Fibroblast of the aortic adventitia (primary cell): Measurements from ENCODE around the gene LST1. TPM values are rescaled to one million over a fixed set of nuclear protein-coding genes. Genes with fewer than 3 reads are reported as not detected.

Source experiments
- DNase-seq: peaks from one replicate; pipeline ENCODE4 v3.0.0-alpha.2; 2010; ENCODE audit warnings: low read depth
- H3K4me3 ChIP-seq: 2 replicates; pipeline ENCODE4 v1.5.1; 2011; ENCODE audit warnings: low read depth, mild to moderate bottlenecking, control low read depth, low read length, moderate library complexity
- total RNA-seq: library from RNA; depleted of rRNA; stranded (reverse); fragments of >200 nt; gene quantifications from 2 replicates; pipeline ENCODE4 v1.2.3, GENCODE V29; 2012; ENCODE audit warnings: low replicate concordance
- TF ChIP-seq, protein P1 (sequence below): IDR thresholded peaks from 2 replicates; pipeline ENCODE4 v1.5.1; 2011; ENCODE audit warnings: mild to moderate bottlenecking, low read length, control low read depth, inconsistent platforms; ENCODE audit not compliant: insufficient read depth

The LST1 gene
- total RNA-seq, 1 donor: not detected

DNA sequence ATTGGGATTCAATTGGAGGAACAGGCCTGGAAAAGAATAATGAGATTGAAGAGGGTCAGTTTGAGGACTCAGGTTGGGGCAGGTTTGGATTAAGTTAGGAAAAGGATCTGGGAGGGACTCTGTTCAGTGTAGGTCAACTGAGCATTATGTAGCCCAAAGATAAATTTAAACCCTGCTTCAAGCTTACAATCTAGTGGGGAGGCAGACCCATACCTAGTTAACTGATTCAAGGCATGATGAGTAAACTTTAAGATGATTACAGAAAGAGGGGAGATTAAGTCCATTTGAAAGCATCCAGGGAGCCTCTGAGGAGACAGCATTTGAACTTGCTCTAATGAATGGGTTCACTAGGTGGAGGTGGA is 25.4 kb upstream of the LST1 start:
- TF ChIP-seq, protein P1, sequence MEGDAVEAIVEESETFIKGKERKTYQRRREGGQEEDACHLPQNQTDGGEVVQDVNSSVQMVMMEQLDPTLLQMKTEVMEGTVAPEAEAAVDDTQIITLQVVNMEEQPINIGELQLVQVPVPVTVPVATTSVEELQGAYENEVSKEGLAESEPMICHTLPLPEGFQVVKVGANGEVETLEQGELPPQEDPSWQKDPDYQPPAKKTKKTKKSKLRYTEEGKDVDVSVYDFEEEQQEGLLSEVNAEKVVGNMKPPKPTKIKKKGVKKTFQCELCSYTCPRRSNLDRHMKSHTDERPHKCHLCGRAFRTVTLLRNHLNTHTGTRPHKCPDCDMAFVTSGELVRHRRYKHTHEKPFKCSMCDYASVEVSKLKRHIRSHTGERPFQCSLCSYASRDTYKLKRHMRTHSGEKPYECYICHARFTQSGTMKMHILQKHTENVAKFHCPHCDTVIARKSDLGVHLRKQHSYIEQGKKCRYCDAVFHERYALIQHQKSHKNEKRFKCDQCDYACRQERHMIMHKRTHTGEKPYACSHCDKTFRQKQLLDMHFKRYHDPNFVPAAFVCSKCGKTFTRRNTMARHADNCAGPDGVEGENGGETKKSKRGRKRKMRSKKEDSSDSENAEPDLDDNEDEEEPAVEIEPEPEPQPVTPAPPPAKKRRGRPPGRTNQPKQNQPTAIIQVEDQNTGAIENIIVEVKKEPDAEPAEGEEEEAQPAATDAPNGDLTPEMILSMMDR: no peak
- DNase-seq: no peak
- H3K4me3 ChIP-seq: no peak overlapping the region

DNA sequence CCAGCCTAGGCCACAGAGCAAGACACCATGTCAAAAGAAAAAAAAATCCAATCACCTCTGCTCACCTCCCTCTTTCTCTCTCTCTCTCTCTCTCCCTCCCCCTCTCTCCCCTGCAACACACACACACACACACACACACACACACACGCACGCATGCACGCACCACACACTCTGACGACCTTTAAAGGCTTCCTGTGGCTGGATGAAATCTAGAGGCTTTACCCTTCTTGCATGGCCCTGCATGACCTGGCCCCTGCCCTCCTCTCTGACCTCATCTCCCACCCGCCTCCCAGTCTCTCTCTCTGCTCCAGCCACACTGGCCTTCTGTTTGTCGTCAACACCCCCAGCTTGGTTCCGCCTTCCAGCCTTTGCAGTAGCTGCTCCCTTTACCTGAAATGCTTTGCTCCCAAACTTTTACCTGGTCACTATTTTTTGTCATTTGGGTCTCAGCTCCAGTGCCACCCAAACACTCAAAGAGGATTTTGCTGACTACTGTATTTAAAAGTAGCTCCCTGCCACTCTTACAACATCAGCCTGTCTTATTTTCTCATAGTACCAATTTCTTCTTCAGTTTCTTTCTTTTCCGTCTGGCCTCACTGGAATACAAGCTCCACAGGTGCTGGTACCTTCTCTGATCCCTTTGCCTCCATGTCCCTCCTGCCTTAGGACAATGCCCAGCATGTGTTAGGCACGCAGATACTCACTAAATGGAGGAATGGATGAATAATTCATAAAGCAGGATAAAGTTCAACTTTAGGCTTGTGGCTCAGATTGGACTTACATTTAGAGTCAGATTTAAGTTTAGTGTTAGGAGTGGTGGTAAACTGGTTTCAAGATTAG is 18.3 kb upstream of the LST1 start:
- DNase-seq: no peak

GRCh38 chr6:31568537-31568961 is 17.5 kb upstream of the LST1 start:
- no peak overlapping the region for H3K4me3 ChIP-seq
- TF ChIP-seq, protein P1: no peak
- no peak for DNase-seq

More for the DNA sequence above, 18.3 kb upstream of the LST1 start:
- TF ChIP-seq, protein P1: no peak
- H3K4me3 ChIP-seq: no peak overlapping the region

DNA sequence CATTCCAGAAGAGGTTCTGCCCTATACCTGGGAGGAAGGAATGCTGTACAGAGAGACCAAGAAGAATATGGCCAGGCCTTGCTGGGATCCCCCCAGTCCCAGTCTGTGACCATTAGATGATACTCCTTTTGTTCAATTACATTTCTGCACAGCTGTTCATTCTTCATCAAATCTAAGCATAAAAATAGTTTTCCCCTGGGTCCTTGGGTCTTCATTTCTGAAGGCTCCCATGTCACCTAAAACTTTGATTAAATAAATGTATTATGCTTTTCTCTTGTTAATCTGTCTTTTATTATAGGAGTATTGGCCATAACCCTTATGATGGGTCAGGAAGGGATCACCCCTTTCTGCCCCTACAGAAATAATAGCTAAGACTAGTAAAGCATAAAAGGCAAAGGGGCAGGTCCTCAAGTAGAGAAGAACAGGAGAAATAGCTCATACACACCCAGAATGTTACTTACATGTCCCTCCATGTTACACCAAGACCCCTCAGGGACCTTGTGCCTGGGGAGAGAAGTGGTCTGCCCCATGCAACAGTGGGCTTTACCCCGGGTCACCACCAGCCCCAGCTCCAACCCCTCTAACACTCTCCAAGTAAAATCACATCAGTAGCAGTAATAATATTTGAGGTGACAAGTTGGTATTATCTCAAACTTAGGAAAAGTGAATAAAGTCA is 16.1 kb upstream of the LST1 start:
- TF ChIP-seq, protein P1: no peak
- no peak for DNase-seq
- no peak overlapping the region for H3K4me3 ChIP-seq

GRCh38 chr6:31572041-31572911 is 13.8 kb upstream of the LST1 start, which contains the start of gene LTA:
Gene LTA (plus strand): TSS chr6:31572289. CDS start chr6:31572743, 454 bp downstream.
- TF ChIP-seq, protein P1: no peak
- H3K4me3 ChIP-seq: no peak within 1 kb of the TSS
- no peak for DNase-seq
